Measurements from ENCODE around the gene SLCO2A1.

The SLCO2A1 gene

DNA sequence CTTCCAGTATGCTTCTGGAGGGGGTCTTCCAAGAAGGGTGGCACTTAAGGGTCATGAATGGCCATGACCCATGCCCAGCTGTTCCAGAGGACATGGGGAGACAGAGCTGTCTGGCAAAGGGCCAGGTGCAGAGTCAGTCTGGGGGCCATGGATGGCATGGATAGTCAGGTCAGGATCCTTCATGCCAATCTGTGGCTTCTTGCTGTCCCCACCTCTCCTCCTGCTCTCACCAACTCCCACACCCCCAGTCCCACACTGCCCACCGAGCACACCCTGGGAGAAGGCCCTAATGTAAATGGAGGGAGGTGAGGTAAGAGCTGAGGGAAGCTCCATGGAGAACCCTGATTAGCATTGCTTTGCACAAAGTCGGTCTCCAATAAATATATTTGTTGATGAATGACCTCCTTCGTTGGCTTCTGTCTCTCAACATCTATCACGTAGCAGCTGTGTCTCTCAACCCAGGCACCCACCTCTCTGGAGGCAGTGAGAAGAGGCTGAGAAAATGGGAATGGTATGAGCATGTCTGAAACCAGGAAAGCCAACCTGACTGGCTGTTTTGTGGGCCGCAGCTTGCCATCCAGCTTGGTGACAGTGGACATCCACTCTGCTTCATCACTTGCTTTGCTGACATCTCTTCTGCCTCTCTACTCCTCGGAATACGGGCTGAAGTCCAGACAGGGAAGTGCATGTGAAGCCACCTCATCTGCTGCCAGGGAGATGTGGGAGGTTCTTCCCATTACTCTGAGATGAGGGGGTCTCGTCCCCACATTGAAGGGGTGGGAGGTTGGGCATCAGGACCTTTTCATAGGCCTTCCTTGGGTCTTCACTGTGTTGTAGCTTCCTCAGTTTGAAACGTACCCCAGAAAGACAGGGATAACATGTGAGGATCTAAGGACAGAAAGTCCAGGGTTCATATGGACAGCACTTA is 96.4 kb downstream of the SLCO2A1 start:
- no peak for DNase-seq (ENCODE audit: low read depth)

DNA sequence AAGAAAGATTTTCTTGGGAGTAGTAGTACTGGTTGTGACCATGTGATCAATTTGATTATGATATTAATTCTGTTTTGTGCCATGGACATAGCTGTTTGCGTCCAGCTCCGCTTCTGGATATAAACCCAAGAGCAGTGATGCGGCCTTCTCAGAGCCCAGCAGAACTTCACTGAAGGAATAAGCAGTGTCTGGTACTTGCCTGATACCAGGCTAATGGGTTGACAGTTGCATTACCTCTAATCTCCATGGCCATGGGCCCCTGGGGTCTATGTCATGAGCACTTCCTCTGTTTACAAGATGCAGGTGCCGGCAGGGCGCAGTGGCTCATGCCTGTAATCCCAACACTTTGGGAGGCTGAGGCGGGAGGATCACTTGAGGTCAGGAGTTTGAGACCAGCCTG is 97.7 kb downstream of the SLCO2A1 start:
- DNase-seq (ENCODE audit: low read depth), result no peak

DNA sequence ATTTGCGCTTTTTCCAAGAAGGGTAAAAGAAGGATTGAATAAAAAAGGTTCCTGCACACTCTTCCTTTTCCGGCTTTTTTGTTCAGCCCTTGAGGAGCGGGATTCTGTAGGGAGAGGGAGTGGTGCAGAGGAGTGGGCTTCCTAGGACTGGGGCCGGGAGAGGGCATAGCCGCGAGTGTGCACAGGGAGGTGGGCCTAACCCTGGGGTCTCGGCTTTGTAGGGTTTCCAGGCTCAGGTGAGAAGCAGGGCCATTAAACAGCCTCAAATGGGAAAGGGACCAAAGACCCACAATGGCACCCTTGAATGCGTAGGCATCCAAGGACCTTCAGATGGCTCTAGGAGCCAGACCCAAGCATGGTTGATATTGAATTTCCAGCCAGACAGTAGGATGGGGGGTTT is 98.6 kb downstream of the SLCO2A1 start:
- DNase-seq (ENCODE audit: low read depth), result no peak

- DNase-seq (ENCODE audit: low read depth), result peak; percentile 80
Observed at GRCh38 chr3:133930341-133930933, 99.3 kb downstream of the SLCO2A1 start.

- DNase-seq (ENCODE audit: low read depth), result no peak
Observed at GRCh38 chr3:133928903-133929607, 100.7 kb downstream of the SLCO2A1 start.

DNA sequence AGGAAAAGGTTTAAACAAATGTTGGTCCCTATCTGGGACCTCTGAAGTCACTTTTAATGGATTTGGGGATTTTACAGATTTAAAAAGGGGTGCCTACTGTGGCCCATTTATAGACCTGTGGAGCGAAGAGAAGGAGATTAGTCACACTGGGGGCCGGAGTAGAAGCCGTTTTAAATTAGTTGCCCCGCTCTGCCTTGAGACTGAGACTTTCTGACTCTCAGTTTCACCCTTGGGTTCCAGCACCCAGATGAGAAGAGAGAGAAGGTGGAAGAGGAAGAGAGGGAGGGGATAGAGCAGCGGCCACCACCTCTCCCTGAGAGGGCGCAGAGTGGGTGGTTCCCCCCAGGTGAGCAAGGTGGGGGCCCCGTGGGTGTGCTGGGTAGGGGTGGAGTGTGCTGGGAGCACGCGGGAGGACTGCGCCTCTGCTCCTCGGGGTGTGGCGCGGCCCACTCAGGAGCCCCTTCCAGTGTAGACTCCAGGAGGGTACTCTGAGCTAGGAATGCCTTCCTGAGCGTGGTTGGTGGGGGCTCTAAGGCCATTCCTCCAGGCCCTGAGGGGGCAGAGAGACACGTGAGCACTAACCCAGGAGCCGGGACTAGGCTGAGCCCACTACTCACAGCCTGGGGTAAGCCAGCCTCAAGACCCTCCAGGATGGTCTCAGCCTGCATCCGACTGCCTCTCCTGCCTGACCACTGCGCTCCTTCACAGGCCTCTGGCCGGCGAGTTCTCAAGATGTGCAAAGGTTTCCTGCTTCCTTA is 101.4 kb downstream of the SLCO2A1 start:
- DNase-seq (ENCODE audit: low read depth), result no peak

DNA sequence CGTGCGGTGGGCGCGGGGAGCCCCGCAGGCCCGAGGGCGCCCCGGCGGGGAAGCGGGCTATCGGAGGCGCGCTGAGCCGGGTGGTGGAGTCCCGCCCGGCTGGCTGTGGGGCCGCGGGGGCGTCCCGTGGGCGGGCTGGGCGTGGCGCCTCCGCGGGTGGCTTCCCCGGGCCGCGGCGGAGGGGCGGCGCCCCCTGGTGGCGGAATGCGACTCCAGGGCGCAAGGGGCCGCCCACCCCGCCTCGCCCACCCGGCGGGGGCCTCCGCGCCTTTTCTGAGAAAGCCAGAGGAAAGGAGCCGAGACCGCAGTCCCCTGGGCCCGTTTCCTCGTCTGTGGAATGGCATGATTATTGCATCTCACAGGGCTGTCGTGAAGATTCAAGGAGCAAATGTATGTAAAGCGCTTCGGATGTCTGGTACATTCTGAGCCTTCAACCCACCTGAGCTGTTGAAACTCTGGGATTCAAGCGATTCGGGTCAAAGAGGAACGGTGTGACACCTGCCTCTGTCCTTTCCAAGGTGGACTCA is 102.1 kb downstream of the SLCO2A1 start:
- no peak for DNase-seq (ENCODE audit: low read depth)

- no peak for DNase-seq (ENCODE audit: low read depth)
Observed at GRCh38 chr3:133926736-133927539, 102.8 kb downstream of the SLCO2A1 start.

DNA sequence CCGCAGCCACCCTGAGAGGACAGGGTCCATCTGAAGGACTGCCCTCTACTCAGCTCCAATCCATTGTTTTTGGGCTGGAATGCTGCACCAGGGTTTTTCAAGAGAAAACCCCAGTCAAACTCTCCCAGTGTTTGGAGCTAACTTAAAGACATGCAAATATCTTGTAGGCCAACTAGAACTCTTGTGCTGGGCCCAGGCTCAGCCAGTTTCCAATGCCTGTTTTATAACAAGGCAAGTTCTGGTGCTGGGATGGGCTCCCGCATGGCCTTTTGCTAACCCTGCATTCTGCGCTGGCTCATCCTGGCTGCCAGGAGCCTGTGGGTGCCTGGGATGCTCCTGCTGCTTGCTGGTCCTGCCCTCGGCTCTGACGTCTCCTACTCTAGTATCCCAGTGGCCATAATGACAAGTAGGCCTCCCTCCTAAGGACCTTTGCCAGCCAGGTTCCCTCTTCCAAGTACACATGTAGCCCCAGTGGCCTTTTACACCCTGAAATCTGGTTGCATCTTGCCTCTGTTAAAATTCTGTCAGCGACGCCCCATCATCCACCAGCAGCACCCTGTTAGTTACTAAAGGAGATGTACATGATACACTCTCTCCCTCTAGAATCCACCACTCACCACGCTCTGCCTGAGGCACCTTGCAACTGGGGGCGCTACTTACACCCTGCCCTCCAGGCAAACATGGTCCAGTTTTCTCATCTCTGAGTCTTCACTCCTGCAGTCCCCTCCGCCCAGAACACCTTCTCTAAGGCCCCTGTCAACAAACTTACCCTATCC is 103.6 kb downstream of the SLCO2A1 start:
- DNase-seq (ENCODE audit: low read depth), result no peak

DNA sequence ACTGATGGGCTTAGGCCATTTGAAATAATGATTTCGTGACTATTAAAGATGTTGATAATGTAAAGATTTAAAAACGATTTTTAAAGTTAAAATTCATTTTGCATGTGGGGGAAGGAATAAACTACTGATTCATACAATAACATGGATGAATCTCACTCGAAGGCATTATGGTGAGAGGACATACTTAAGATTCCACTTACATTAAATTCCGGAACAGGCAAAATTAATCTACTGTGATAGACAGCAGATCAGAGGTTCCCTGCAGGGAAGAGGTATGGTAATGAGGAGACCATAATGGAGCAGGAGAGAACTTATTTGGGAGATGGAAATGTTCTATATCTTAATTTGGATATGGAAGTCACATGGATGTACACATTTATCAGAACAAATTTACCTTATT is 105.7 kb downstream of the SLCO2A1 start:
- peak; percentile 49 for DNase-seq (ENCODE audit: low read depth)

DNA sequence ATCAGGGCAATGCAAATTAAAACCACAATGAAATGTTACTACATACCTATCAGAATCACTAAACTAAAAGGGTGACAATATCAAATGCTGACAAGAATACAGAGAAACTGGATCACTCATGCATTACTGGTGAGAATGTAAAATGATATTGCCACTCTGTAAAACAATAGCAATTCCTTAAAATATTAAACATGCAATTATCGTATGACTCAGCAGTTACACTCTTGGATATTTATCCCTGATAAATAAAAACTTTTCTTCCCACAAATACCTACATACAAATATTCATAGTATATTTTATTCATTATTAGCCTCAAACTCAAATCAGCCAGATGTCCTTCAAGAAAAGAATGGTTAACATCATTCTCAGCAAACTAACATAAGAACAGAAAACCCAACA is 108.1 kb downstream of the SLCO2A1 start:
- no peak for DNase-seq (ENCODE audit: low read depth)

- DNase-seq (ENCODE audit: low read depth), result no peak
Observed at GRCh38 chr3:133917144-133917543, 112.6 kb downstream of the SLCO2A1 start.

DNA sequence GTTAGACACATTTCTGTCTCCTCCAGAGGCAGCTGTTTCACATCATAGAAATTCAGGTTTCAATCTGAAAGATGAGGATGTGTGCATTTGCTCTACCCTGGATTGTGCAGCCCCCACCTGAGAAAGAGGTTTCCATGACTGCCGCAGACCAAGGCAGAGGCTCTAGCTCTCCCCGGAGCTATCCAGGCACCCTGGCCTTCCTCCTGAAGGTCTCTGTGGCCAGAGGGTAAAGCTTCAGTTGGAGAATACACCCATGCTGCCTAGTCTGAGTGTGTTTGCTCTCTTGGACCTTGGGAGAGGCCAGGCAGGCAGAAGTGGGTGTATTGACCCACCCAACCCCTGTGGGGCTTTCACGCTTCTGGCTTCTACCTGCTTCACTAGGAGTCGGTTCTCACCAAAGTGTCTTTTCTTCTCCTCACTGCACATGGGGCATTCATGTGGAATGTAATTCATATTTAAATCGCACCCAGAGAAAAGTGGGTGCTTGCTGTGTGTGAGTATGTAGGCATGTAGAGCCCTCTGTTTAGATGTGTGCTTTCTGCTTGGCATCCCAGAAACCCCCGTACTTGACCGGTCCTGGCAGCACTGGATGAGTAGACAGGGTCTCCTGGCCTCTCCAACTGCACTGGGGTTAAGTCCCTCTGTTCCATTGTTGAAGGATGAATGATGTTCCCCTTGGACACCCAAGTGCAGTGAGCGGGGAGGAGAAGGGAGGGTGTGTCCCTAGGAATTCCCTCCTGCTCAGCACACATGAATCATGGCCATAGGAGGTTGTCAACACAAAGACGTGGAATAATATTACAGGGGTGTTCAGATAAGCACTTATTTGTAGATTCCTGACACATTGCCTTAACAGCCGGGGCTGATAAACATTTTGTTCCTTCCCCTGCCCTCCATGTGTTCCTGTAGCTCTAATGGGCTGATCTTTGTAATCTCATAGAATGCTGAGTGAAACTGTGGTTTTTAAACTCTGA is 113.8 kb downstream of the SLCO2A1 start:
- peak; percentile 55 for DNase-seq (ENCODE audit: low read depth)

- no peak for DNase-seq (ENCODE audit: low read depth)
Observed at GRCh38 chr3:133914839-133915600, 114.7 kb downstream of the SLCO2A1 start.

DNA sequence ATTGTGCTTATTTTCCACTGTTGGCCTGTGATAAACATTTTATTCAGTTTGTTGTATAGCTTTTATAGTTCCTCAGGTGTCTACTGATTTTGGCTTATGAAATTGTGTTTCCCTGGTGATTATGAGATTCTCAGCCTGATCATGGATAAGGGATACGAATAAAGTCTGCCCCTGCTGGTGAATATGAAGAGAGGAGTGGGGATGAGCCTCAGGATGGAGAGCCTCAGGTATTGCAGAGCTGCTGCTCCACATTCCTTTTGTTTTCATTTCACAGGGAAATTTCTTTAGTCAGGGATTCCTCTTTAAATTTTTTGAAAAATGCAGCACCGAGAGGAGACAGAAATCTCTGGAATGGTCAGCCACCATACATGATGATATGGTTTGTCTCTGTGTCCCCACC is 119.3 kb downstream of the SLCO2A1 start:
- no peak for DNase-seq (ENCODE audit: low read depth)

GRCh38 chr3:133905376-133905775 is 124.3 kb downstream of the SLCO2A1 start:
- DNase-seq (ENCODE audit: low read depth), result no peak

GRCh38 chr3:133901847-133902246 is 127.9 kb downstream of the SLCO2A1 start:
- DNase-seq (ENCODE audit: low read depth), result no peak

- DNase-seq (ENCODE audit: low read depth), result no peak
Observed at GRCh38 chr3:133901083-133901482, 128.6 kb downstream of the SLCO2A1 start.

Measured in iris pigment epithelial cell (primary cell).